Measurements from ENCODE around the gene POC1B.

Gene POC1B

DNA sequence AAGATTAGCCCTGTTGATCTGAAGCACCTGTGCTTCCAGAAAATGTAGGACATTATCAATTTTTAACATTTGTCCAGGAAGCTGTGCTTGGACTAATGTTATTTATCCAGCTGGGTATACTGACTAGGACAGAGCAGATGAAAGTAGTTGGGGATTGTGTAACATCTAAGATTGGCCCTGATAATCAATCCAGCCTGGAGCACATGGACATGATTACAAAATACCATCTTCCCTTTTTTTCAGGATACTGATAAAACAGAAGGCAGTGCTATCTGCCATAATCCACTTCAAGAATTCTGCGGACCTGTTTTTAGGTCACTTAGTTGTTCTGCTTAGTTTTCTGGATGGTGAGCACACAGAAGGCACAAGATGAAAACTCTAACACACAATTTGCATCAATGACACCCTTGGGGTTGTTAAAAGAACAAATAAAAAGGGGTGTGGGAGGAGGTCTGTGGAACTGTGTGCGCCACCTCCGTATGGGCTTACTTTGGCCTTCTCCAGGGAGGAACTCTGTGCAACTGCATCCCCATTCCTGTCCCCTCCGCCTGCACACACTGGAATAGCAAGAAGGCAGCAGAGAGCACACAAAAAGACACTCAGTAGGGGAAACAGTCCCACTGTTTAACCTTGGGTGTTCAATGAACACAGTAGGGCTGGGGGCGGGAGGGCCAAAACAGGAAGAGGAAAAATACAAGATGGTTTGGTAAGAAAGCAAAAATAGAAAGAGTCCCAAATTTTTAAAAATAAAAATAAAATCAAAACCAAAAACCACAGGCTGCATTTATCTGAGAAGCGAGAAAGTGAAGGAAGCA is 142.4 kb downstream of the POC1B start:
- DNase-seq: no peak

DNA sequence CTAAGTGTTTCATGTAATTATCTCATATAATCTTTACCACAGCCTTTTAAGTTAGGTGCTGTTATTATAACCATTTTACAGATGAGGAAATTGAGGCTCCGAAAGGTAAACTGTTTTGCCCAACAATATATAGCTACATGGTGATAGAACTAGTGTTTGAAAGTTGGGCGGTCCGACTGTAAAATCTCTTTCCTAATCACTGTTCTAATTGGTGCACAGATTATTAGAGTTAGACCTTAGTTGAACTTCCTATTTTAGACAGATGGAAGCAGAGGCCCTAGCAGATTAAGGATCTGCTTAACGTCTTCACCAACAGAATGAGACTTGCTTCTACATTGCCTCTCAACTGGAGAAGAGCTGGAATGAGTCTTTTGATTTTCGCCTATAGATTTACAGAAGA is 143.5 kb downstream of the POC1B start:
- DNase-seq: no peak

DNA sequence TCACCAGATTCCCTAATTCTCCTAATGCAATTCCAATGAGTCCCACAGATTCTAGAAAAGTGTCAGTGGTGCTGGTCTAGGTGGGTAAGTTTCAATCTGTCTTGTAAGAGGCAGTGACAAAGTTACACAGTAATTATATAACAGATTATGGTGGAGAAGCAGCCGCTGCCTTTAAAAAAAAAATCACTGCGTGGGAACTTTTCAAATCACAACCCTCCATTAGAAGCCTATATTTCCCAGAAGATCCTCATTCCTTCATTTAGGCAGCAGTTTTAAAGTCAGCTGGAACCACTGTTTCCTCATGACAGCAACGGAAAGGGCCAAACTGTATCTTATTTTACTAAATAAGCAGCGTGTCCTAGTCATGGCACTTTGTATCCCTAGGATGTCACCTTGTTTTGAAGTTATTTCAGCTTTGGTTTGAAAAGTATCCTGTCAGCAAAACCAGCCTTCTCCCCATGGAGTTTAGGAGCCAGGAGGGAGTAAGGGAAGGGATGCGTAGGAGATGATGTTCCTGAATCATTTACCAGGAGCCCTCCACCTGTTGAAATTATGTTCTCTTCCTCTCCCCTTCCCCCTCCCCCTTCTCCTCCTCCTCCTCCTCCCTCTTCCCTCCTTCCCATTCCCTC is 145.9 kb downstream of the POC1B start:
- DNase-seq: no peak

DNA sequence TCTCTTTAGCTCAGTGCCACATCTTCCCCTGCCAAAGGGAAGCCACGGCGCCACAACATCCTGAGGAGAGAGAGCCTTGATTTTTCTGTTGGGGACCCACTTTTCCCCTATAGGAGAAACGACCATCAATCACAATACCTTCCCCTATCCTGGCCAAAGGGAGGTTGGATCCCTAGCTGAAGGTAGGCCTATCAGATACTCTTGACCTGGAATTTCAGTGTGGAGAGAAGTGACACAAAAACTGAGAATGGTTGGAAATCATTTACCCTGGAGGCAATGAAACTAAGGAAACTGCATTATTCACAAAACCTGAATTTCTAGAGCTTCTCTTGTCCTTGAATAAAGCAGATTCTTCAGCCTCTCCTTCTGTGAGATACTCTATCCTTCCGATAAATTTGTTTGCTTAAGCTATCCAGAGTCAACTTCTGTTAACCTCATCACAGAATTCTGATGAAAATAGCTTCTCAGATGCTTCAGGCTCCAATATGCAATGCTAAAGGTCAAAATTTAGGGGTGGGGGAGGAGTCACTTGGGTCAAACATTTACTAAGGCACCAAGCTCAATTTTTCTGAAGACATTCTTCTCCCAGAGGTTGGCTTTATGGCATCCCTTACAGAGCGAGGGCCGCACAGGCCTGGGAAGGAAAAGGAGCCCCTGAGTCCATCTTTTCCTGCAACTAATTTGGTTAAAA is 146.6 kb downstream of the POC1B start:
- DNase-seq: no peak

DNA sequence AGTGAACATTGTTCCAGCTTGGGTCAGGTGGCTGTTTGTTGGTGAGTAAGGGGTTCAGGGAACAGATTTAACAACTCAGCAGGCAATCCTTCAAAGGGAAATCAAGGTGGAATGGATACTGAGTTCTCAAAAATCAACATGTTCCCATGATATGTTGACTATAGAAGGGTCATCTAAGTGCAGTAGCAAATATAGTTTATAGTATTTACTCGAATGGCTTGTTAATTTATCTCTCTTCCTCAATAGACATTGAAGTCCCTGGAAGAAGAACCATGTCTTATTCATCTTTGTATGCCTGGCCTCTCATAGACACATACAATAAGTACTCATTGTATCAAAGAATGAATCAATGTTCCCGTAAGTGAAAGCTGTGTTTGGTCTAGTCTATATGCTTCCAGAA is 149.0 kb downstream of the POC1B start:
- no peak for DNase-seq

DNA sequence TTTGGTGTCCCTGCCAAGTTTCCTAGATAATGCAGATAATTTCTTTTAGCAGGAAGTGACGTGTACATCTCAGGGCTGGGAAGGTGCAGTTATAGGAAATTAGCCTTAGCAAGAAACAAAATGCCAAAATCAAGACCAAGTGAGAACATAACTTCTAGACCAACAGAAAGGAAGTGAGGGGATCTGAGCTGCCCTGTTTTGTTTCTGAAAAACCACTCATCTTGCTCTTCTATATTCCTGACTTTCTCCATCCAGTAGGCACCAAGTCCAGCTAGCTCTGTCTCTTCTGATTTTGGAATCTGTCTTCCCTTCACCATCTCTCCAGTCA is 149.7 kb downstream of the POC1B start:
- no peak for DNase-seq

DNA sequence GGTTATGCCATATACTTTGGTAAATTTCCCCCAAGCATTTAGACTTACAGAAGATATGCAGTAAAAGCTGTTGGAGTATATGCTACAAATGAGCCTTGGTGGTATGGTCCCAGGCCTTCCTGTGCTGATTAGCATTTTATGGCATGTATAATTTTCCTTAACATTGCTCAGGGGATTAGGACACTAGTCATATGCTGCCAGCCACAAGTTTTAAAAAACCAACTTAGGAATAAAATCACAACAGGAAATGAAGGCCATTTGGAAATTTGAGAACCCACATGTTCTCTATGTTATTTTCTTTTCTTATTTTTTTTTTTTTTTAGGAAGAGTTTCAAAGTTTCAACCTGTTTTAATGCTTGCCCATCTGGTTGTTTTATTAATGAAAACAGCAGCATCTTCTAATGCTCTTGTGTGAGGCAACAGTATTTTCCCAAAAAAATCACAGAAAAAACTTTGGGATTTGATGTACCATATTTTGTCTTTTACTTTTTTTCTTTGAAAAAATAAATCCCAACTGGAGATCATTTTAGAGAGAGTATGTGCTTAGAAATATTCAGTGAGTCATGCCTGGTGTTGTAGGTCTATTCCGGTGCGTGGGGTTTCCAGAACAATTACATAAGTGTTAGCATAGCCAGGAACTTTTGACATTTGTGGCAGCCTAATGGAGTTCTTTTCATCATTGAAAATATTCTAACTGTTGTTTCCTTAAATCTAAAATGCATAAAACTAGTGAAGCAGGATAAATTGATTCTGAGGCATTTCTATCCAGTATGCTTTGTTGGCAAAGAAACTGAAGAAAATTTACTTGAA is 151.9 kb downstream of the POC1B start:
- no peak for DNase-seq

DNA sequence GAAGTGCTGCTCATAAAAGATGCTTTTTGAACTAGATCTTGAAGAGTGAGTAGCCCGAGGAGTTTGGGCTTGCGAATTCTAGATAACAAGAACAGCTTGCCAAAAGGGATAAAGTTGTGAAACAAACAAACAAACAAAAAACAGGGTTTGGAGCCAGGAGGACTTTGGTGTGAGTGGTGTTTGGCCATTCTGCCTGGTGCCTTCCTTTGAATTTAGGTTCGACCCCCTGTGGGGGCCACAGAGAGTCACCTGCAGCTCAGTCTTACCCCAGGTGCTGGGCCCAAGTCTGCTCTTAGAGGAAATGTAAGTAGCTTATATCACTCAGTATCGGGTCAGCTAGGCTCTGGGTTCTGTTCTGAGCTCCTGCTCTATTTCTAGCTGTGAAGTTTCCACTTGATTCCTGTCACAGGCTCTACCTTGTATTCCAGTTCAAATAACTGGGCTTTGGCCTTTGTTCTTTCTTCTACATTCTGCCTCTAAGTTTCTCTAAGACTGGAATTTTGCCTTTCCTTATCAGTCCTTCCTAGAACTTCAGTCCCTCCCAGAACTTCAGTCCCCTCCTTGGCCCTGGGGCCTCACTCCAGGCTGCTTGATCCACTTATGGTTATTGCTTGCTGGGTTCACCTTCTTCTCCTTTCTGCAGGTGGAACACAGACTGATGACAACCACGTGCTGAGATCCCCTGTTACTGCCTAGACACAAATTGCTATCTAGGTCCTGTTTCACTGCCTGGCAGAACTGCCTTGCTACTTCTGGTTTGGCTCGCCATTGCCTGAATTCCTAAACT is 153.1 kb downstream of the POC1B start:
- DNase-seq: no peak

DNA sequence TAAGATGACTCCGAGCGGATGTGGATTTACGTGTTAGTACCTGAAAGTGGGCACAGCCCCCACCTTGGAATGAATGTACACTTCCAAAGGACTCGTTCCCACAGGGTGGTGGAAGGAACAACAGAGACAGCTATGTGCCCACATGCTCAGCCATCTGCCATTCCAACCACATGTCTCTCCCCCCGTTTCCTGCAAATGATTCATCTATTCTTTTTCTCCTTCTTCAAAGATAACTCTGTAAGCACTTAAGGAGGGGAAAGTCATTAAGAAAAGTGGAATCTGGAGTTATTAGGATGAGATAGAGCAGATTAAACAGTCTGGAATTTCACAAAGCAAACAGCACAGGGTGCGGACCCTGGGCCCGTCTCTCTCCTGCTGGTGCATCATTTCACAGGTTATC is 155.0 kb downstream of the POC1B start:
- no peak for DNase-seq

DNA sequence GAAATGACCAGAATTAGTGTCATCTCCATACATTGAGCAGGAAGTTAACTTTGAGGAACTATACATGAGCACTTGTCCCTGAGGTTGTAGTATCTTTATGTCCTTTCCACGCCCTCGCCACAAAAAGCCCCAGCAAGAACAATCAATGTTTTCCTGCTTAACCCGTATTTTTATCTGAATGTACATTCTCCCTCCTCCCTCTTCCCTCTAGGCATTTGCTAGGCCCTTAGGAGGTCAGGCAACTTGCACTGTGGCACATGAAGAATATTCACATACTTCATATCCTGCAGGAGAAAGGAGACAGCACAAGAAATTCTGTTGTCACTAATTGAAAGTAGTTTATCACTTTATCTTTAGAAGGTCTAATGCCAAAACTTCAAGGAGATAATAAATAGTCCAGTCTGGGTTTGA is 155.4 kb downstream of the POC1B start:
- no peak for DNase-seq

Measured in COR-L47 (cell line).